Measurements from ENCODE around the gene SAE1. TPM values are rescaled to one million over a fixed set of nuclear protein-coding genes. Genes with fewer than 3 reads are reported as not detected.
"Not testable (repeated sequence)": the region's sequence is repeated elsewhere in the genome, so short reads cannot be mapped to it uniquely, and the experiment has no call there.

SAE1 gene
- total RNA-seq, 1 donor from 2014 or later: 57.4 TPM

DNA sequence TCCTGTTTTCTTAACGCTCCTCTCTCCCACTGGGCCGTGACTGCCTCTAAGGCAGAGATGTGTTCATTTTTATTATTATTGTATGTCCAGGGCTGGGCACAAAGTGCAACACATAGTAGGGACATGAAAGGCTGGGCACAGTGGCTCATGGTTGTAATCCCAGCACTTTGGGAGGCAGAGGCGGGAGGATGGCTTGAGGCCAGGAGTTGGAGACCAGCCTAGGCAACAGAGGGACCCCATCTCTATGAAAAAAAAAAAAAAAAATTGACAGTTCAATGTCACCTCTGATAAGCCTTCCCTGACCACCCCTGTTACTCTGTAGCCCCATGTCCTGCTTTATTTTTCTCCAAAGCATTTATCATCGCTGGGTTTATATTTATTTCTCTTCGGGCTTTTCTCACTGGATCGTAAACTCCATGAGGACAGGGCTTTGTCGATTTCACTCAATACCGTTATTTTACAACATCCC, 481 bp upstream of the SAE1 start:
- DNase-seq (ENCODE audit: low spot score): no peak

DNA sequence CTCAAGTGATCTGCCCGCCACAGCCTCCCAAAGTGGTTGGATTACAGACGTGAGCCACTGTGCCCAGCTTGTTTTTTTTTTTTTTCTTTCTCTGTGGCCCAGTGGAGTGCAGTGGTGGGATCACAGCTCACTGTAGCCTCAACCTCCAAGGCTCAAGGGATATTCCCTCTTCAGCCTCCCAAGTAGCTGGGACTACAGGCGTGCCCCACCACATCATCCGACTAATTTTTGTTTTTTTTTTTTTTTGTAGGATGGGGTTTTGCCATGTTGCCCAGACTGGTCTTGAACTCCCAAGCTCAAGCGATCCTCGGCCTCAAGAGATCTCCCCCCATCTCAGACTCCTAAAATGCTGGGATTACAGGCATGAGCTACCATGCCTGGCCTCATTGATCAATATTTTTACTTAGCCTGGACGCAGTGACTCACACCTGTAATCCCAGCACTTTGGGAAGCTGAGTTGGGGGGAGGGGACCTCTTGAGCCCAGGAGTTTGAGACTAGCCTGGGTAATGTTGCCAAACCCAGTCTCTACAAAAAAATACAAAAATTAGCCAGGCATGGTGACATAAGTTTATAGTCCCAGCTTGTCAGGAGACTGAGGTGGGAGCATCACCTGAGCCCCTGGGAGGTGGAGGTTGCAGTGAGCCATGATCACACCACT, 1.7 kb downstream of the SAE1 start:
- DNase-seq (ENCODE audit: low spot score): no peak

DNA sequence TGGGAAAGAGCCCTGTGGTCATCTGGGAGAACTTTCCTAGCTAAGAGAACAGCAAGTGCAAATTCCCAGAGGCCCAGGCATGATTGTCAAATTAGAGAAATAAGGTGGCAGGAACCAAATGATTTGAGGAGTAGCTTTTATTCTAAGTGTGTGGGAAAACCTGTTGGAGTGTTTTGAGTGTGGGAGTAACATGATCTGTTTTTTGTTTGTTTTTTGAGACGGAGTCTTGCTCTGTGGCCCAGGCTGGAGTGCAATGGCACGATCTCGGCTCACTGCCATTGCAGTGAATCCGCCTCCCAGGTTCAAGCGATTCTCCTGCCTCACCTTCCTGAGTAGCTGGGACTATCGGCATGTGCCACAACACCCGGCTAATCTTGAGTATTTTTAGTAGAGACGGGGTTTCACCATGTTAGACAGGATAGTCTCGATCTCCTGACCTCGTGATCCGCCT, 2.4 kb downstream of the SAE1 start:
- no peak for DNase-seq (ENCODE audit: low spot score)

DNA sequence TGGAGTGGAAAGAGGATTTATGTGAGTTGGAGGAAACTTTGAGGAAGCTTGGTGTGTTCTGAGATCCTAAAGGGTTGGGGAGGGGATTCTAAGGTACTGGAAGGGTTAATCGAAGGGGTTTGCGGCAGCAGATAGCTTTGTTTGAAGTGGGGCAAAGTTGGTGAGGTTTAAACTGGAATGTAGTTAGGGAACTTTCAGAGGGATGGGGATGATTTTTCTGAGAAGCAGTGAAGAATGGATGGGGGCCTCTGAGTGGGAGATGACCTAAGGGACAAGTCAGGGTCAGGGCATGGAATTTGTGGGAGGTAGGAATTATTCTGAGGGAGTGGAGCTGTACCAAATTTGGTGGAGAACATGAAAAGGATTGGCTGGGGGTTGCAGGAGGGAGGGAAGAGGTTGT, 3.9 kb downstream of the SAE1 start:
- DNase-seq (ENCODE audit: low spot score): no peak

DNA sequence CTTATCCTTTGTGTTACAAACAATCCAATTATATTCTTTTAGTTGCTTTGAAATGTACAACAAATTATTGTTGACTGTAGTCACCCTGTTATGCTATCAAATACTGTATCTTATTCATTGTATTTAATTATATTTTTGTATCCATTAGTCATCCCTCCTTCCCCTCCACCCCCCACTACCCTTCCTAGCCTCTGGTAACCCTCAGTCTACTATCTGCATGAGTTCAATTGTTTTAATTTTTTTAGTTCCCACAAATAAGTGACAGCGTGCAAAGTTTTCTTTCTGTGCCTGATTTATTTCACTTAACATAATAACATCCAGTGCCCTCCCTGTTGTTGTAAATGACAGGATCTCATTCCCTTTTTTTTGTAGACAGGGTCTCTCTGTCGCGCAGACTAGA, 4.5 kb downstream of the SAE1 start:
- no peak for DNase-seq (ENCODE audit: low spot score)

DNA sequence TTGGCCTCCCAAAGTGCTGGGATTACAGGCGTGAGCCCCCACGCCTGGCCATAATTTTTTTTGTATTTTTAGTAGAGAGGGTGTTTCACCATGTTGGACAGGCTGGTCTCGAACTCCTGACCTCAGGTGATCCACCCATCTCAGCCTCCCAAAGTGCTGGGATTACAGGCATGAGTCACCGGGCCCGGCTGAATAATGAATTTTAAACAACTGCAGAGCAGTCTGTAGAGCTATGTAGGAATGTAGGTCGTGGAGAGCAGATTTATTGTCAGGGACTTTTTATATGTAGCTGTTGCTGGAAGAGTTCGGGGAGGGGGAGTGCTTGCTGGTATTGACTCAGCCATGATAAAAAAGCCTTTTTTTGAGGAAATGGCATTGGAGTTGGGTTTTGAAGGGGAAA, 10.6 kb downstream of the SAE1 start:
- DNase-seq (ENCODE audit: low spot score): not testable (repeated sequence)

DNA sequence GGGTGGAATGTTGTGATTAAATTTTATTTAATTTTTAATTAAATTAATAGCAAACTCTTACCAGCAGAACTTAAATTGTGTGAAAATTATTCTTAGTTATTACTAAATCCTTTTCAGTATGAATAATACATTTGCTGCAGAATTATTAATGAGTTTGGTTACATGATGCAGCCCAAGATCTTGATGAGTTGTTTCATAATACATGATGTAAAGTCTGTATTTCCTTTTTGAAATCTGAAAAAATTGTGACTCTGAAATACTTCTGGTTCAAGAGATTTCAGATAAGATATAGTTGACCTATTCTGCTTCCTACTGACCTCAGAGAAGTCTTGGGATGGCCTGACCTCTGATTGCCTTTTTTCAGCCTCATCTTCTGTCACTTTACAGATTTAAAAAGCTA, 11.1 kb downstream of the SAE1 start:
- DNase-seq (ENCODE audit: low spot score): no peak

DNA sequence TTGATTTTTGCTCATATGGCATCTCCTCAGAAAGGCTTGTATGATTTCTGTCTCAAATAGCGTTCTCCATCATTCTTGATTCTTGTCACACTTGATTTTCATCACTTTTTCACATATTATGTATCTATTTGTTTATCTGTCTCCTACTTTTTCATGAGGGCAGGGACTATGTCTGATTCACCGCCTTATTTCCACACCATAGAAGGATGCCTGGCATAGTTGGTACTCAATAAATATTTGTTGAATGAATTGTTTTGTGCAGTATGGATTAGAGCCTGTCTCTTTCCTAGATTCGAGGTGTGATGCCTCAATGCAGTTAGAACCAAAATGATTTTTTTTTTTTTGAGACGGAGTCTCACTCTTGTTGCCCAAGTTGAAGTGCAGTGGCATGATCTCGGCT, 12.1 kb downstream of the SAE1 start:
- no peak for DNase-seq (ENCODE audit: low spot score)

DNA sequence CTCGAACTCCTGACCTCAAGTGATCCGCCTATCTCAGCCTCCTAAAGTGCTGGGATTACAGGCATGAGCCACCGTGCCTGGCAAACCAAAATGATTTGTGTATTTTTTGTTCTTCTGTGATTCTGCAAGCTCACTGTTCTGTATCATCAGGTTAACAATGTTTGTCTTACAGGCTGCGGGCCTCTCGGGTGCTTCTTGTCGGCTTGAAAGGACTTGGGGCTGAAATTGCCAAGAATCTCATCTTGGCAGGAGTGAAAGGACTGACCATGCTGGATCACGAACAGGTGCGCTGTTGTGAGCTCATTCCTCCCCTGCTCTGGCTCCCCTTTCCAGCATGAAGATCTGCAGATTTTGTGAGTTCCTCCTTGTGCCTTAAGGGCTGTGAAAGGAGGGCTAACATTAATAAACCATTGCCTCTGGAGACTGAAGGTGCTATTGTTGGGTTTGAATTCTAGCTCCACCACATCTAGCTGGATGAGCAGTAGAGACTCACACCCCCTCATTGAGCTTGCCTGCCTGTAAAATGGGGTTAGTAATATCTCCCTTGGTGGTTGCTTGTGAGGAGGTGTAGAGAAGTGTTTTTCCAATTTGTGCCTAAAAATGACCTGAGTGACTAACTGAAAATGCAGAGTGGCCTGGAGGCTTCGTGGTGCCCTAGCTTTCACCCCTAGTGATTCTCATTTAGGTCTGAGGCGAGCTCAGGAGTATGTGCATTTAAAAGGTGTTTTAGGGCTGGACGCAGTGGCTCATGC, 12.9 kb downstream of the SAE1 start:
- no peak for DNase-seq (ENCODE audit: low spot score)

DNA sequence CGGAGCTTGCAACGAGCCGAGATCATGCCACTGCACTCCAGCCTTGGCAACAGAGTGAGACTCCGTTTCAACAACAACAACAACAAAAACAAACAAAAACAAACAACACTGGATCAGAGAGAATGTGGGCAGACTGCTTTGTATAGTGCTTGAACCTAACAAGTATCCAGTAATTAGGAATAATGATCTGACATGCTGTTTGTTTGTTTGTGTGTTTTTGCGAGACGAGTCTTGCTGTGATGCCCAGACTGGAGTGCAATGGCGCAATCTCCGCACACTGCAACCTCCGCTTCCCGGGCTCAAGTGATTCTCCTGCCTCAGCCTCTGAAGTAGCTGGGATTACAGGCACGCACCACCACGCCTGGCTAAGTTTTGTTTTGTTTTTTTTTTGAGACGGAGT, 14.0 kb downstream of the SAE1 start:
- no peak for DNase-seq (ENCODE audit: low spot score)

DNA sequence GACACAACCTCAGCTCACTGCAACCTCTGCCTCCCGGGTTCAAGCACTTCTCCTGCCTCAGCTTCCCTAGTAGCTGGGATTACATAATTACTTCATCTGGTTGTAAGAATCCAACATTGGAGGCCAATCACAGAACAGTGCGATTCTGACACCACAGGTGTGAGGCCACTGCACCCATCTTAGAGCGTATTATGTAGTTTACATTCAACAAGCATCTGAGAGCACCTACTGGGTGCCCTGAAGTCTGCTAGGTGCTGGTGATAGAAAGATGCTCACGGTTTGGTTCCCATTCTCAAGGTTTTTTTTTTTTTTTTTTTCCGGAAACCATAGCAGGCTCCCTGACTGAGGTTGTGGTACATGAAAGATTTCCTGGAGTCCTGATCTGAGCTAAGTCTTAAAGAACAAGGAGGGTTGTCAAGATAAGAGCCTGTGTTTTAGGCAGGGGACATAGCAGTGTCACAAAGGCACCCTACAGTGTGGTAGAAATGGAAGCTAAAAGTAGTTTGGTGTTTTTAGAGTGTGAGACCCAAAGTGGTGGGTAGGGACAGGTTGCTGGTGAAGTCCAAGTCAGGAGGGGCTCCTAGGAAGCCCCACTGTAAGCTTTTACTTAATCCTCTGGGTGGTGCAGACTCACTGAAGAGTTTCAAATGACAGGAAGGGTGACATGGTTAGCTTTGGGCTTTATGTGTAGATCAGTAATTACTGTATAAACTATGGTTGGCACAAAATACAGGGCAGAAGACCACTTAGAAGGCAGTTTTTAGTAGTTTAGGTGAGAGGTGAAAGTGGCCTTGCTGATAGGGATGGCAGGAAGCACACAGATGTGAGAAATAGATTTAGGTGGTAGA, 15.2 kb downstream of the SAE1 start:
- DNase-seq (ENCODE audit: low spot score): no peak

DNA sequence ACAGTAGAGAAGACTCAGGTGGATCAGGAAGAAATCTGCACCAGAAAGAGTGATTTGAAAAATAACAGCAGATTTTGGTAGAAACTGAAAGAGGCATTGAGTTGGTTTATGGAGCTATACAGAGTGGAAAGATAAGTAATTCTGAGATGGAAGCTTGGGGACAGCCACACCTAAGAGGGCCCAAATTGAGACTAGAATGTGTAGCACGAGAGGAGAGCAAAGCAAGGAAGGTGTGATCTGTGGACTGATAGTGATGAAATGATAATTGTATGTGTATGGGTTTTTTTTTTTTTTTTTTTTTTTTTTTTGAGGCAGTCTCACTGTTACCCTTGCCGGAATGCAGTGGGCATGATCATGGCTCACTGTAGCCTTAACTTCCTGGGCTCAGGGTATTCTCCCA, 16.3 kb downstream of the SAE1 start:
- no peak for DNase-seq (ENCODE audit: low spot score)

DNA sequence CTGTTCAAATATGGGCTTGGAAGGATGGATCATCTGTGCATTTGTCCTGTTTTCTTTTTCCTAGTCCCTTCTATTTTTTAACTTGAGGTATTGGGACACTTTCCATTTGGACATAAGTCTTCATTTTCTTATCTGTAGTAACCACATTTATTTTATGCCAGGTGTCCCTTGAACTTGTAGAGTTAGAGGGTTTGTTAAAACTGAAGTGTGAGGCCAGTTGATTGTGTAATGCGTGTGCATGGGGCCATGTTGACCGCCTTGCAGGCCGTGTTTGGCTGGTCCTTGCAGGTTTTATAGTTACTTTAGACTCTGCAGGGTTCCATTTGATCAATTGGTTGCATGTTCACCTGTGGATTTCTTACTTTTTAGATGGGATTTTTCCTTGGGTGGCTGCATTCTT, 21.0 kb downstream of the SAE1 start:
- no peak for DNase-seq (ENCODE audit: low spot score)

DNA sequence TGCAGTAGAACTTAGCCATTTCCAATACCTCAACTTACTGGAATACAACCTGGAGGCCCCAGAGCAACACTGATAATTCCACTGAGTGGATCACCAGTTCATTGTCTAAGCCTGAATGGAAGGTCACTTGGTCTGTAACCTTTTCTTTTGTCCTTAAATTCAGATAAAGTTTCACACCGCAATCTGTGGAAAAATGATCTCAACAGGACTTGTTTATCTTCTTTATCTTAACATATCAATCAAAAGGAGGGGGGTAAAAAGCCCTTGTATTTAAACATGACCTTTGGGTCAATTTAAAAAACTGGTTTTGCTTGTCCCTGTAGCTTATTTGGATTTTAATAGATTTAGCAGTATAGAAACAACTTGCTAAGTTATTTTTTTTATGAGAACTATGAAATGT, 21.6 kb downstream of the SAE1 start:
- DNase-seq (ENCODE audit: low spot score): no peak

DNA sequence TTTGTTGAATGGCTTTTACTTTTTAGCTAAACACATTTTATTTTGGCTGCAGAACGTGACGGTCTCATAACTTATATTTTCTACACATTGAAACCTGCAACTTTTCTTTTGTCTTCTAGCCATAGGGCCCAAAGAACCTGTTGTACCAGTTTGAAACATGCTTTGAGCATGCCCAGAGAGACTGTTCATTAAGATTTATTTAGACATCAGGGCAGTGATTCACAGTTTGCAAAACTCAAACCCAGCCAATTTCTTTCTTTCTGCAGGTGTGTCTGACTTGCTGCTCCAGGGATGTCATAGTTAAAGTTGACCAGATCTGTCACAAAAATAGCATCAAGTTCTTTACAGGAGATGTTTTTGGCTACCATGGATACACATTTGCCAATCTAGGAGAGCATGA, 22.0 kb downstream of the SAE1 start:
- peak; percentile 35 for DNase-seq (ENCODE audit: low spot score)

DNA sequence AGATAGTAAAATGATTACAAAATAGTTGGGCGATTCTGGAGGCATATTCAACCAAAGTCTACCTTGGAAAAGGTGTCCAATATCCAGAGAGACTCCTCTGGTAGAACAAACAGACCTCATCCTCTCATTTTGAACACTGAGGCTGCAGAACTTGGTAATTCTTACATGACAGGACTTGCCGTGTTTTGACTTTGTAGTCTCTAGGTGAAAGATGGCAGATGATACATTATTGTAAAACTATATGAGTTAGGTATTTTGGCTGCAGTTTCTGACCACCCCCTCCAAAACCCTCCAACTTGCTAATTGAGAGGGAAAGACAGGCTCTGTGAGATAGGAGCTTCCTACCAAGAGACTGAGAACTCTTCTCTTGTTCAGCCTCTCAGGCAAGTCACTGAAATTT, 22.6 kb downstream of the SAE1 start:
- DNase-seq (ENCODE audit: low spot score): no peak

DNA sequence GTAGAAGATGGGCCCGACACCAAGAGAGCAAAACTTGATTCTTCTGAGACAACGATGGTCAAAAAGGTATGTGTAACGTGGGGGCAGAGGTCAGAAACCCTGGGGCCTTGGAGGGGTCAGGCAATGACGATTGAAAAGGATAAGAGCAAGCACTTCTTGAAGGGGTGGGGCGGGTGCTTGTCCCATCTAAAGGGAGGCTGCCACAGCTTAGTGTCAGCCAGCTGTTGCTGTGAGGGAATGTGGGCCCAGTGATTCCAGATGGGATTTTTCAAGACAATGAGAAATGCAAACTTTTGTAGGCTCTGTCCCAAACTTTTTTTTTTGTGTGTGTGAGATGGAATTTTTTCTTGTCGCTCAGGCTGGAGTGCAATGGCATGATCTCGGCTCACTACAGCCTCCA, 24.5 kb downstream of the SAE1 start:
- DNase-seq (ENCODE audit: low spot score): peak; percentile 14

DNA sequence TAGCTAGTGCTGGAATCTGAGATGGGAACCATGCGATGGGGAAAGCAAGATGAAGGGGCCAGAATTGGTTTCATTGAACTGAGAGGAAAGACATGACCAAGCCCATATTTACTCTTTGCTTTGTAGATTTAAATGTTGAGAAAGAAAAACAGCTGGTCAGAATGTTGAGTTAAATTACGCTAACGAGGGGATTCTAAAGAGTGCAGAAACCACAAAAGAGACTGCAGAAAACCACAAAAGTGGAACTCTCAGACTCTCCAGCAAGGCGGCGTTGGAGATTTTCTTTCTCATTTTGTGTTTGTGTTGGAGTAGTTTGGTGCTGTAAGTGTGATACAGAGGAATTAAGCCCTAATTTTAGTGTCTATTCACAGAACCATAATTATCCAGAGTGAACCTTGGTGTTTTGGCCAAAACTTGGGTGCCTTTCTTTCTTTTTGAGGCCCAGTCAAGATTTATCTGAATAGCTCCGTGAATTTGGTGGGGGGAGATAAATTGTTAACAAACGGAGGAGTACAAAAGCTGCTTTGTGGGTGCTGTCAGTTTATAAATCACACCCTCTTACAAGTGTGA, 26.3 kb downstream of the SAE1 start:
- no peak for DNase-seq (ENCODE audit: low spot score)

DNA sequence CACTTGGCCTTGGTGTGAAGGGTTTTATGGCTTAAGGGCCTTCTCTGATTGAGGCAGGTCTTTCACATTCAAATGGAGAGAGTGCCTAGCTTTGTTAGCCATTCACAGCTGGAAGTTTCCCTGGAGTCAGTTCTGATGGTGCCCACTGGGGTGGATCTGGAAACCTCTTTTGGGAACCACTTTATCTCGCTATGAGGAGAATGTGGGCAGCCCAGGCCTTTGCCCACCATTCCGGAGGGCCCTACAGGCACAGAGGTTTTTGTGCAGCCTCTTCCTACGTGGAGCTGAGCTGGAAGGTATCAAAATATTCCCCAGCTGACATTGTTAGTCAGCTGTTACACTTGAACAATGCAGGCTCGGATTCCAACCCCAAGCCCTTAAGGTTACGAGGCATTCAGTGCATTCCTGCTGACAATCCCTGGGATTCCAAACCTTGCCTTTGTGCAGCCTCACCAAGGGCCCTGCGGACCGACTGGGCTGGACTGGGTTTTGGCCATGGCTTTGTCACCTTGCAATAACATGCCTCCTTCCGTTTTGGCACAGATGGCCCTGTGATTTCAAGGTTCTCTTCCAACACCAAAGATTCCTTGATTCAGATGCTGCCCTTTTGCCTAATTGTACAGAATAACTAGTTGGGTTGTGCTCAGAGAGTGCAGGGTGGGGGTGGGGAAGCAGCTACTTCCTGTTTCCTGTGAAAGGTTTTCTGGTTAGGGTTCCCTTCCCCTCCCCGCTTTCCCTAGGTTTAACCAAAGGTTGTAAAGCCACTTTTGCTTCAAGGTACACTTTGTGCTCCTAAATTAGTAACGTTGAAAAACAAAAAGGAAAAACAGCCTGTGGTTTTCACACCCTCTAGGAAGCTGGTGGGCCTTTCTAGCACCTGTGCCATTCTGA, 27.0 kb downstream of the SAE1 start:
- peak; percentile 12 for DNase-seq (ENCODE audit: low spot score)

DNA sequence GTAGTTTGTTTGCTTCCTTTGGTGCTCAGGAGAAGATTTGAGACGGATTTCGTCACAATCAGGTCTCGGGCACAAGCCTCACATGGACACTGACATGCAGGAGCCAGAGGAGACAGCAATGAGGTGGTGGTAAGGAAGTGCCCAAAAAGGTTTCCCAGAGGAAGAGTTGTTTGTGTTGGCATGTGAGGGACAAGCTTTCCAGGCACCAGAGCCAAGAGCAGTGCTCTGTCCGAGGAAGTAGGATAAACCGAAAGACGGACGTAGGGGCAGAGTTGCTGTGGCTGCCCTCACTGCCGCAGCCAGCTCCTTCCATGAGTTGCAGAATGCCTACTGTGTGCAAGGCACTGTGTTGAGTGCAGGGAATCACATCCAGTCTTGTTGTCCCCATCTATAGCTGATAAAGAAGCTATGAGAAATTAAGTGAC, 27.7 kb downstream of the SAE1 start:
- DNase-seq (ENCODE audit: low spot score): no peak

DNA sequence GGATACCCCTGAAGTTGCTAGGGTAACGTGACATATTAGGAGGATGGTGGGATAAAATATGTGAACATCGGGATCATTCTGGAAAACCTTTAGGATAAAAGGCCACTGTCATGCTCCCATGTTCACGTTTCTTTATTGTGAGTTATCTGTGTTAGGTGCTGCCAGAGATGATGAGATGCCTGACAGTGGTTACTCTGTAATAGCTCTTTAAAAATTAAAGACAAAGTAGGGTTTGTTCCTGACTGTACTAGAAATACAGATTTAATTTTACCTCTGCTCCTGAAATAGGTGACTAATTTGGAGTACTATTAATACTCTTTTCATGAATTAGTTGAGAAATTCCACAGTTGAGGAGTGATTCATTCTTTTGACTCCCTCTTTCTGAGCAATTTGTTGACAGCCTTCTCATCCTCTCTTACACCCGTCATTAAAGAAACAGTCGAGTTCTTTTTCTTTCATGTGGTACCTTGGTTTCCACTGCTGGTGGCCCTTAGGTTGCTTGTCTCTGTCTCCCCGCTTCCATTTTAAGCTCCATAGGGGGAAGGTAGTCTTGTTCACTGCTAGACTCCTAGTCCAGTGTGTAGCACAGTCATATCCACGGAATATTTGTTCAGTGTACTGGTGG, 28.4 kb downstream of the SAE1 start:
- DNase-seq (ENCODE audit: low spot score): no peak
